Small intestine (tissue), 7 donors: ENCODE data around the gene CCDC158. TPM values are rescaled to one million over a fixed set of nuclear protein-coding genes. Genes with fewer than 3 reads are reported as not detected.
A peak's percentile ranks its signal among the peaks of the same experiment; 100 is the strongest.
"Not testable (repeated sequence)": the region's sequence is repeated elsewhere in the genome, so short reads cannot be mapped to it uniquely, and the experiment has no call there.

Source experiments
- DNase-seq, 2 donors: peaks; one replicate each; pipeline versions ENCODE4 v3.0.0 to v3.0.0-alpha.2; 2013
- FAIRE-seq: peaks from 2 replicates; lab custom pipeline; 2012; peaks lifted over from hg19 to GRCh38; lab: Jason Lieb, UNC
- H3K27ac ChIP-seq, 3 donors: one replicate each; pipeline ENCODE4 v1.5.1; 2013; ENCODE audit warnings: low read length in 2 of 3, mild to moderate bottlenecking in 2 of 3, control low read depth in 1 of 3, inconsistent platforms in 1 of 3, low read depth in 1 of 3, moderate library complexity in 1 of 3
- H3K27me3 ChIP-seq, 3 donors: one replicate each; pipeline ENCODE4 v1.6.1; 2013; ENCODE audit warnings: low read length in 3 of 3, inconsistent platforms in 1 of 3; ENCODE audit not compliant: control insufficient read depth in 3 of 3, insufficient read depth in 3 of 3
- H3K36me3 ChIP-seq, 3 donors: one replicate each; pipeline ENCODE4 v1.6.1; 2013; ENCODE audit warnings: low read length in 3 of 3, inconsistent platforms in 1 of 3, low read depth in 1 of 3, mild to moderate bottlenecking in 1 of 3, moderate library complexity in 1 of 3; ENCODE audit not compliant: control insufficient read depth in 3 of 3, insufficient read depth in 2 of 3
- H3K4me1 ChIP-seq, 3 donors: one replicate each; pipeline ENCODE4 v1.6.1; 2013; ENCODE audit warnings: low read length in 2 of 3, inconsistent platforms in 1 of 3, low read depth in 1 of 3, mild to moderate bottlenecking in 1 of 3, moderate library complexity in 1 of 3; ENCODE audit not compliant: control insufficient read depth in 3 of 3, insufficient read depth in 2 of 3
- H3K4me3 ChIP-seq, 3 donors: one replicate each; pipeline ENCODE4 v1.5.1; 2013; ENCODE audit warnings: low read length in 3 of 3, control low read depth in 1 of 3, inconsistent platforms in 1 of 3, low read depth in 1 of 3, mild to moderate bottlenecking in 1 of 3, moderate library complexity in 1 of 3
- H3K9me3 ChIP-seq, 2 donors: one replicate each; pipeline ENCODE4 v1.6.1; 2013; ENCODE audit warnings: low read depth in 1 of 2, low read length in 1 of 2; ENCODE audit not compliant: control insufficient read depth in 2 of 2, insufficient read depth in 1 of 2
- WGBS, 3 donors: extraction: QIAGEN DNeasy Blood & Tissue Kit; methylation state at CpG; one replicate each; pipeline ENCODE4 v1.1.7; 2013; 5-methylcytosine and 5-hydroxymethylcytosine counted together
- polyA plus RNA-seq, 4 donors: library from polyadenylated mRNA; stranded (reverse) in 3 of 4; unstranded in 1 of 4; fragments of 200-250 nt in 3 of 4; fragments of 120-200 nt in 1 of 4; gene quantifications; one replicate each; pipeline versions ENCODE4 v1.2.1 to v1.2.3, GENCODE V29; 2013
- donor health status: healthy with polysubstance abuse.
- donor health status: control.
- donor health status: control.
- donor health status: Bipolar disorder and iron deficiency.
- donor health status: healthy.

CCDC158 gene
- polyA plus RNA-seq, 4 donors = 0.03 to 0.15 TPM; not detected in 2

GRCh38 chr4:76454073-76454472 is 33.1 kb upstream of the CCDC158 start:
- not testable (repeated sequence) for H3K36me3 ChIP-seq, H3K9me3 ChIP-seq, FAIRE-seq, H3K27me3 ChIP-seq, H3K4me3 ChIP-seq, DNase-seq, H3K4me1 ChIP-seq, H3K27ac ChIP-seq
- WGBS, 3 donors = 82 to 90% (median 87%) methylated on average over 6 of the region's 6 CpGs

GRCh38 chr4:76453232-76453631 is 32.3 kb upstream of the CCDC158 start:
- DNase-seq = no peak
- H3K27me3 ChIP-seq = no peaks in the 10 kb centered on the region
- H3K4me3 ChIP-seq = no peak overlapping the region
- H3K27ac ChIP-seq = no peak overlapping the region
- no peak for FAIRE-seq
- no peaks in the 10 kb centered on the region for H3K4me1 ChIP-seq
- WGBS, 3 donors = 85 to 90% (median 87%) methylated on average over 2 of the region's 2 CpGs
- no peaks in the 10 kb centered on the region for H3K36me3 ChIP-seq
- no peaks in the 10 kb centered on the region for H3K9me3 ChIP-seq

GRCh38 chr4:76449833-76450232 is 28.9 kb upstream of the CCDC158 start:
- Histone ChIP-seq H3K4me3 (no peak overlapping the region), H3K9me3 (no peaks in the 10 kb centered on the region), H3K36me3 (no peaks in the 10 kb centered on the region), H3K4me1 (no peaks in the 10 kb centered on the region), H3K27me3 (no peaks in the 10 kb centered on the region), H3K27ac (no peak overlapping the region)
- no peak for DNase-seq
- no peak for FAIRE-seq
- 66 to 76% (median 75%) methylated on average over 2 of the region's 2 CpGs for WGBS, 3 donors

- H3K27ac ChIP-seq = no peak overlapping the region
- no peaks in the 10 kb centered on the region for H3K36me3 ChIP-seq
- H3K4me1 ChIP-seq = no peaks in the 10 kb centered on the region
- FAIRE-seq = no peak
- no peak for DNase-seq
- WGBS, 3 donors = 40 to 65% (median 54%) methylated on average over 3 of the region's 3 CpGs
- no peaks in the 10 kb centered on the region for H3K27me3 ChIP-seq
- H3K4me3 ChIP-seq = no peak overlapping the region
- H3K9me3 ChIP-seq = no peaks in the 10 kb centered on the region
These were observed 28.4 kb upstream of the CCDC158 start for GRCh38 chr4:76449362-76449767.

- Histone ChIP-seq H3K27me3 (no peaks in the 10 kb centered on the region), H3K4me3 (no peak overlapping the region), H3K9me3 (no peaks in the 10 kb centered on the region), H3K36me3 (no peaks in the 10 kb centered on the region), H3K27ac (no peak overlapping the region), H3K4me1 (no peaks in the 10 kb centered on the region)
- FAIRE-seq = no peak
- 77 to 89% (median 83%) methylated on average over 3 of the region's 3 CpGs for WGBS, 3 donors
- DNase-seq = no peak
These were observed 27.3 kb upstream of the CCDC158 start for GRCh38 chr4:76448211-76448610.

GRCh38 chr4:76447393-76447851 is 26.5 kb upstream of the CCDC158 start:
- WGBS, 3 donors = 12 to 21% (median 16%) methylated on average over 1 of the region's 1 CpG
- Histone ChIP-seq H3K36me3 (no peaks in the 10 kb centered on the region), H3K4me1 (no peaks in the 10 kb centered on the region), H3K4me3 (no peak overlapping the region), H3K27ac (no peak overlapping the region), H3K27me3 (no peaks in the 10 kb centered on the region), H3K9me3 (no peaks in the 10 kb centered on the region)
- FAIRE-seq = no peak
- peak in 1 of 2 donors; percentile 20 for DNase-seq

GRCh38 chr4:76445911-76446310 is 25.0 kb upstream of the CCDC158 start:
- Histone ChIP-seq H3K27ac (no peak overlapping the region), H3K36me3 (no peaks in the 10 kb centered on the region), H3K4me1 (no peaks in the 10 kb centered on the region), H3K4me3 (no peak overlapping the region), H3K9me3 (no peaks in the 10 kb centered on the region), H3K27me3 (no peaks in the 10 kb centered on the region)
- DNase-seq (no peak), FAIRE-seq (no peak)
- WGBS, 3 donors = 92 to 96% (median 95%) methylated on average over 2 of the region's 2 CpGs

GRCh38 chr4:76443376-76443775 is 22.4 kb upstream of the CCDC158 start:
- H3K27me3 ChIP-seq = no peaks in the 10 kb centered on the region
- H3K27ac ChIP-seq = no peak overlapping the region
- DNase-seq (no peak), FAIRE-seq (no peak)
- H3K4me3 ChIP-seq = no peak overlapping the region
- H3K4me1 ChIP-seq = no peaks in the 10 kb centered on the region
- WGBS, 3 donors = 83 to 94% (median 90%) methylated on average over 1 of the region's 1 CpG
- no peaks in the 10 kb centered on the region for H3K36me3 ChIP-seq
- peaks cover 0 to 5% of the 10 kb centered on the region in 2 donors for H3K9me3 ChIP-seq

- H3K4me1 ChIP-seq = no peaks in the 10 kb centered on the region
- H3K27me3 ChIP-seq = no peaks in the 10 kb centered on the region
- peaks cover 0 to 5% of the 10 kb centered on the region in 2 donors for H3K9me3 ChIP-seq
- WGBS, 3 donors = 91 to 94% (median 92%) methylated on average over 3 of the region's 3 CpGs
- no peak for DNase-seq
- H3K4me3 ChIP-seq = no peak overlapping the region
- no peaks in the 10 kb centered on the region for H3K36me3 ChIP-seq
- FAIRE-seq = no peak
- no peak overlapping the region for H3K27ac ChIP-seq
These were observed 21.9 kb upstream of the CCDC158 start for GRCh38 chr4:76442807-76443206.
